ENCODE data around the gene LHFPL5. TPM values are rescaled to one million over a fixed set of nuclear protein-coding genes. Genes with fewer than 3 reads are reported as not detected.

LHFPL5 gene
- total RNA-seq, 2 donors from 2014 or later = not detected

GRCh38 chr6:35842381-35842780 lies 37.2 kb downstream of the LHFPL5 start:
- Mint-ChIP-seq H3K4me3 (no peak overlapping the region), H3K27me3 (ENCODE audit: low read depth) (no peaks in the 10 kb centered on the region), H3K36me3 (ENCODE audit: insufficient read depth in 2 of 2) (peaks cover 6 to 41% of the 10 kb centered on the region in 2 donors), H3K4me1 (ENCODE audit: low read depth) (no peaks in the 10 kb centered on the region), H3K27ac (no peak overlapping the region), H3K9me3 (no peaks in the 10 kb centered on the region)
- DNase-seq = no peak
- ATAC-seq (replicated peaks in 1 of 2) = no peak

- ATAC-seq (replicated peaks in 1 of 2) (no peak), DNase-seq (no peak)
- Mint-ChIP-seq H3K27ac (no peak overlapping the region), H3K4me3 (no peak overlapping the region), H3K27me3 (ENCODE audit: low read depth) (no peaks in the 10 kb centered on the region), H3K36me3 (ENCODE audit: insufficient read depth in 2 of 2) (peaks cover 13 to 46% of the 10 kb centered on the region in 2 donors), H3K4me1 (ENCODE audit: low read depth) (no peaks in the 10 kb centered on the region), H3K9me3 (peaks cover 2 to 5% of the 10 kb centered on the region in 2 donors)
Observed at GRCh38 chr6:35844290-35844689, 39.1 kb downstream of the LHFPL5 start.

GRCh38 chr6:35850208-35850607 lies 45.1 kb downstream of the LHFPL5 start:
- DNase-seq = no peak
- ATAC-seq (replicated peaks in 1 of 2) = no peak
- Mint-ChIP-seq H3K36me3 (ENCODE audit: insufficient read depth in 2 of 2) (peaks cover 18 to 56% of the 10 kb centered on the region in 2 donors), H3K27ac (no peak overlapping the region), H3K27me3 (ENCODE audit: low read depth) (no peaks in the 10 kb centered on the region), H3K4me1 (ENCODE audit: low read depth) (no peaks in the 10 kb centered on the region), H3K9me3 (peaks cover 2 to 5% of the 10 kb centered on the region in 2 donors), H3K4me3 (no peak overlapping the region)

GRCh38 chr6:35852994-35853393 lies 47.8 kb downstream of the LHFPL5 start:
- H3K36me3 Mint-ChIP-seq (ENCODE audit: insufficient read depth in 2 of 2) = peaks cover 18 to 49% of the 10 kb centered on the region in 2 donors
- ATAC-seq (replicated peaks in 1 of 2) = no peak

GRCh38 chr6:35856250-35856649 lies 51.1 kb downstream of the LHFPL5 start:
- peaks cover 5 to 45% of the 10 kb centered on the region in 2 donors for H3K36me3 Mint-ChIP-seq (ENCODE audit: insufficient read depth in 2 of 2)
- DNase-seq (no peak), ATAC-seq (replicated peaks in 1 of 2) (no peak)
- H3K4me3 Mint-ChIP-seq = no peak overlapping the region
- no peaks in the 10 kb centered on the region for H3K27me3 Mint-ChIP-seq (ENCODE audit: low read depth)
- no peaks in the 10 kb centered on the region for H3K4me1 Mint-ChIP-seq (ENCODE audit: low read depth)
- no peaks in the 10 kb centered on the region for H3K9me3 Mint-ChIP-seq
- H3K27ac Mint-ChIP-seq = no peak overlapping the region

More at GRCh38 chr6:35852994-35853393, 47.8 kb downstream of the LHFPL5 start:
- no peak overlapping the region for H3K4me3 Mint-ChIP-seq
- peaks cover 2 to 5% of the 10 kb centered on the region in 2 donors for H3K9me3 Mint-ChIP-seq
- no peaks in the 10 kb centered on the region for H3K27me3 Mint-ChIP-seq (ENCODE audit: low read depth)
- H3K4me1 Mint-ChIP-seq (ENCODE audit: low read depth) = no peaks in the 10 kb centered on the region
- no peak for DNase-seq
- H3K27ac Mint-ChIP-seq = no peak overlapping the region

- ATAC-seq (replicated peaks in 1 of 2) = no peak
- H3K9me3 Mint-ChIP-seq = no peaks in the 10 kb centered on the region
- no peak overlapping the region for H3K4me3 Mint-ChIP-seq
- no peaks in the 10 kb centered on the region for H3K4me1 Mint-ChIP-seq (ENCODE audit: low read depth)
- H3K27ac Mint-ChIP-seq = peak overlapping the region; percentile 10
- peaks cover 10 to 41% of the 10 kb centered on the region in 2 donors for H3K36me3 Mint-ChIP-seq (ENCODE audit: insufficient read depth in 2 of 2)
- no peaks in the 10 kb centered on the region for H3K27me3 Mint-ChIP-seq (ENCODE audit: low read depth)
- no peak for DNase-seq
Observed at GRCh38 chr6:35857853-35858252, 52.7 kb downstream of the LHFPL5 start.

- ATAC-seq (replicated peaks in 1 of 2) (no peak), DNase-seq (no peak)
- Mint-ChIP-seq H3K4me1 (ENCODE audit: low read depth) (no peaks in the 10 kb centered on the region), H3K36me3 (ENCODE audit: insufficient read depth in 2 of 2) (peaks cover 10 to 42% of the 10 kb centered on the region in 2 donors), H3K27ac (no peak overlapping the region), H3K4me3 (no peak overlapping the region), H3K27me3 (ENCODE audit: low read depth) (no peaks in the 10 kb centered on the region), H3K9me3 (no peaks in the 10 kb centered on the region)
Observed at GRCh38 chr6:35859367-35859766, 54.2 kb downstream of the LHFPL5 start.

Other genes with a start within 250 kb of the LHFPL5 start
- 100 to 1,000 TPM; 106 to 120 TPM for gene FKBP5, start 116.4 kb upstream of the LHFPL5 start, total RNA-seq
- gene ARMC12, start 68.3 kb upstream of the LHFPL5 start, total RNA-seq = 1 to 10 TPM; 4.5 to 5.2 TPM
- gene CLPSL2, start 28.8 kb upstream of the LHFPL5 start, total RNA-seq = not detected
- not detected for gene CLPSL1, start 24.3 kb upstream of the LHFPL5 start, total RNA-seq
- not detected for gene CLPS, start 8.0 kb upstream of the LHFPL5 start, total RNA-seq
- gene SRPK1, start 115.7 kb downstream of the LHFPL5 start, total RNA-seq = 10 to 100 TPM; 98.3 to 99.7 TPM
- under 1 TPM in 1 of 2 donors, not detected in 1; 0.44 TPM for gene SLC26A8, start 219.3 kb downstream of the LHFPL5 start, total RNA-seq
- 10 to 100 TPM; 53.0 to 63.4 TPM for gene MAPK14, start 222.5 kb downstream of the LHFPL5 start, total RNA-seq